Cardiac fibroblast (primary cell): ENCODE measurements around the gene DLGAP3.

Source experiments
- DNase-seq, 2 donors: peaks; one replicate each; pipeline versions ENCODE4 v3.0.0 to v3.0.0-alpha.2; 2010; ENCODE audit warnings: low read depth in 2 of 2
- H3K4me3 ChIP-seq, 2 donors: replicated peaks in 1 of 2; 1 replicate in 1 of 2; 2 replicates in 1 of 2; pipeline ENCODE4 v1.5.1; 2011; ENCODE audit warnings: low read depth in 2 of 2, low read length in 2 of 2, mild to moderate bottlenecking in 2 of 2, moderate library complexity in 1 of 2
- TF ChIP-seq, protein P1 (sequence below): IDR thresholded peaks from one replicate; pipeline ENCODE4 v1.5.1; 2011; ENCODE audit warnings: low read depth, mild to moderate bottlenecking, low read length, inconsistent platforms

Gene DLGAP3

DNA sequence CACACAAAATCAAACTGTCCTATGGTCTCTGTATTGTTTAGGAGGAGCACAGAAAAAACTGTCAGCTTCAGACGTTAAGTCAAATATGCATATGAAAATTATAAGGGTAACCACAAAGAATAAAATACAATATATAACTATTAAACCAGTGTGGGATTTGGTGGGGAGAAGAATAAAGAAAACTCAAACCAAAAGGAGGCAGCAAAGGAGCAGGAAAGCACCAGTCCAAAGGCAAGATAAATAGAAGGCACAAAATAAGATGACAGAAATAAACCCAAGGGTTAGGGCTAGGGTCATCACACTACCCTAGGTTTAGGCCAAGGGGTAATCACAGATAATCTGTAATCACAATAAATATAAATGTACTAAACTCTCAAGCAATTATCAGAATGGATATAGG is 32.8 kb downstream of the DLGAP3 start:
- H3K4me3 ChIP-seq = no peak overlapping the region
- TF ChIP-seq, protein P1, sequence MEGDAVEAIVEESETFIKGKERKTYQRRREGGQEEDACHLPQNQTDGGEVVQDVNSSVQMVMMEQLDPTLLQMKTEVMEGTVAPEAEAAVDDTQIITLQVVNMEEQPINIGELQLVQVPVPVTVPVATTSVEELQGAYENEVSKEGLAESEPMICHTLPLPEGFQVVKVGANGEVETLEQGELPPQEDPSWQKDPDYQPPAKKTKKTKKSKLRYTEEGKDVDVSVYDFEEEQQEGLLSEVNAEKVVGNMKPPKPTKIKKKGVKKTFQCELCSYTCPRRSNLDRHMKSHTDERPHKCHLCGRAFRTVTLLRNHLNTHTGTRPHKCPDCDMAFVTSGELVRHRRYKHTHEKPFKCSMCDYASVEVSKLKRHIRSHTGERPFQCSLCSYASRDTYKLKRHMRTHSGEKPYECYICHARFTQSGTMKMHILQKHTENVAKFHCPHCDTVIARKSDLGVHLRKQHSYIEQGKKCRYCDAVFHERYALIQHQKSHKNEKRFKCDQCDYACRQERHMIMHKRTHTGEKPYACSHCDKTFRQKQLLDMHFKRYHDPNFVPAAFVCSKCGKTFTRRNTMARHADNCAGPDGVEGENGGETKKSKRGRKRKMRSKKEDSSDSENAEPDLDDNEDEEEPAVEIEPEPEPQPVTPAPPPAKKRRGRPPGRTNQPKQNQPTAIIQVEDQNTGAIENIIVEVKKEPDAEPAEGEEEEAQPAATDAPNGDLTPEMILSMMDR = no peak
- peak; percentile 10 to 18 for DNase-seq

DNA sequence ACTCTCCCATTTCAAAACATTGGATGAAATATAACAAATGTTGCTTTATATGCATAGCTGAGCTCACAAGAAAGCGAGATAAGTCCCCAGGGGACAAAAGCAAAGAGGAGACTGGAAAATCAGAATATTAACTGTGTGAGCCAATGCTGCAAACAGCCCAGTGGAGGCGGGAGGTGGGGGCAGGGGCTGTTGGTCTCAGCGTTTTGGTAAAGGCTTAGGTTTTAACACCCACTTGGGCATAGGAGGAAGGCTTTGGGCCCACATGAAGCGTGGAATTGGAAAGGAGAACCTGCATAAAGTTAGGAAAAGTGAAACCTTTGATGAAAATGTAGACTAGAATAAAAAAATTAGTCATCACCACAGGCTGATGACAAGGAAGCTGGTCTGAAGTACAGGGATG is 39.7 kb downstream of the DLGAP3 start:
- H3K4me3 ChIP-seq = no peak overlapping the region
- TF ChIP-seq, protein P1 = no peak
- DNase-seq = peak in 1 of 2 donors; percentile 9

DNA sequence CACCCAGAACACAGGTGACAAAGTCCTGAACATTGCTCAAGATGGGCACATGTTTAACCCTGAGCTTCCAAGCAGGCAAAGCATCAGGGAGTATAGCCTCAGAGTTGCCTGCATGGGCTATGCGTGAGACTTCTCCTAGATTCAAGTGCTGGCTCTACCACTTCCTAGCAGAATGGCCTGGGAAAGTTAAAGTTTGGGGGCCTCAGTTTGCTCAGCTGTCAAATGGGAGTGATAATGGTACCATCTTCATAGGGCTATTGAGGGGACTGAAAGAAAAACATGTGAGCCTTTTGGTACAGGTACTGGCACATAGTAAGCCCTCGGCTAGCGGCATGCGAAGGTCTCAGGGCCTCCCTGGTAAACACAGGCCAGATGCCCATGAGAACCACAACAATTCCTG is 41.9 kb downstream of the DLGAP3 start:
- TF ChIP-seq, protein P1 = no peak
- no peak overlapping the region for H3K4me3 ChIP-seq
- no peak for DNase-seq

DNA sequence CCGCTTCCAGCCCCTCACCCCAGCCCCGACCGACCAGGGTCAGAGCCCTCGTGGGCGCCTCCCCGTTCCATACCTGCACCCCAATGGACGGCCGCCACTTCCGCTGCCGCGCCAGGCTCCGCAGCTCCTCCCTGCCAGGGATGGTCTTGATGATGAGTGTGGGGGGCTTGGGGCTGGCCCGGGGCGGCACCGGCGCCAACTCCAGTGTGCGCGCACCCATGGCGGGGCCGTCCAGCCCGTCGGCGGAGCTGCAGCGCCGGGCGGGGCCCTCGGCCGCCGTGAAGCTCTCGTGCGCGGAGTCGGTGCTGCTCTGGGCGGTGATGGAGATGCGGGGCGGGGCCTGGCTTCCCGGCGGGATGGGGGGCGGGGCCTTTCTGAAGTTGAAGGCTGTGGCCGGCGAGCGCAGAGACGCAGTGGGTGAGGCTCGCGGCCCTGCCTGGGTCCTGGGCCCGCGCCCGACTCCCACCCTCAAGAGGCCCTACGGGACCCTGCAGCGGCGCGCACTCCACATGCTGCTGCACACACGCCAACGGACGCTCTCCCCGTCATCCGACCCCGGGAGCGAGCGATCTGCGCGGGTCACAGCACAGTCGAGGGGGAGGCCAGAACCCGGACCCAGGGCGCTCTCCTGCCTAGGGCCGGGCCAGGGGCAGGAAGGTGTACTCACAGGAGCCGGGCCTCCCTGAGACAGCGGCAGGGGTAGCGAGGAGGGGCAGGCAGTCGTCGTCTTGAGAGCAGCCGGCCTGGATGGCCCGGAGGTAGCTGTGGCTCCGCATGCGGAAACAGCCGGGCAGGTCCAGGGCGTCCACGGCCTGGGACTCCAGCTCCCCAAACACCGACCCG is 43.8 kb downstream of the DLGAP3 start:
- TF ChIP-seq, protein P1 = no peak

DNA sequence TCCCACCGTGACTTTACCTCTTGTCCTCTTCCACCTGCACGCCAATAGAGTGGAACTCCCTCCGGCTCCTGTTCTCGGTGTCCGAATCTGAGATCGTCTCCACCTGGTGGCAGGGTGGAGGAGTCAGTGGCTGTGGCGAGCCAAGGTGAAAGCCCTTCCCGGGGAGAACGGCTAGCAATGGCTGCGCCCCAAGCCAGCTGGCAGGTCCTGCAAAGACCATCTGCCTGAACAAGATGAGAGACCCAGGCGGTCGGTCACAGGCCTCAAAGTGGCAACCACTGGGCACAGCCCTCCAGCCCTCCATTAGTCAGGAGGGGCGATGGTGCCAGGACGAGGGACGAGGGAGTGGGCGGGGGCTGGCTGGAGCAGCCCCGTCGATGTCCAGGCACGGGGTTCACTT is 44.5 kb downstream of the DLGAP3 start:
- H3K4me3 ChIP-seq = no peak overlapping the region
- TF ChIP-seq, protein P1 = peak; percentile 6
- no peak for DNase-seq

More for the DNA sequence above, 43.8 kb downstream of the DLGAP3 start:
- peak; percentile 23 to 34 for DNase-seq
- H3K4me3 ChIP-seq = peak overlapping the region; percentile 34 to 42

DNA sequence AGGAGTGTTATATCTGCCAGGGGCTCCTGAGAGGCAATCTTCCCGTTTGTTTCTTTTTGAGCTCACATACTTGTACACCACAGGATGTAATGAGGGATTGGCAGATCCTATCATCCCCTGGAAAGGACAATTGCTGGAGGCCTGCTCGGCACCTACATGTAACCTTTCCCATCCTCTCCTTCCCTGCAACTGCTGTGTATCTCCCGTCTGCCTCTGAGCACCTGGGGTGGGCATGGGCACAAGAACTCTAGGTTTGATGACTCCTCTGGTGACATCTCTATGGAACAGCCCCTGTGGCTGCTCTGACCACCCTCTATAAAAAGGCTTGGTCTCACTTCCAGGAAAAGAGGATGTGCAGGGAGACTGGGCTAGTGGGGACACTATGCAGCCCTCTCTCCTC is 44.9 kb downstream of the DLGAP3 start:
- H3K4me3 ChIP-seq = no peak overlapping the region
- DNase-seq = no peak
- TF ChIP-seq, protein P1 = no peak
